Measurements from ENCODE around the gene CECR2. TPM values are rescaled to one million over a fixed set of nuclear protein-coding genes. Genes with fewer than 3 reads are reported as not detected.
A peak's percentile ranks its signal among the peaks of the same experiment; 100 is the strongest.

The CECR2 gene
- polyA plus RNA-seq, 5 donors: 13.5 to 19.4 (median 16.5) TPM

DNA sequence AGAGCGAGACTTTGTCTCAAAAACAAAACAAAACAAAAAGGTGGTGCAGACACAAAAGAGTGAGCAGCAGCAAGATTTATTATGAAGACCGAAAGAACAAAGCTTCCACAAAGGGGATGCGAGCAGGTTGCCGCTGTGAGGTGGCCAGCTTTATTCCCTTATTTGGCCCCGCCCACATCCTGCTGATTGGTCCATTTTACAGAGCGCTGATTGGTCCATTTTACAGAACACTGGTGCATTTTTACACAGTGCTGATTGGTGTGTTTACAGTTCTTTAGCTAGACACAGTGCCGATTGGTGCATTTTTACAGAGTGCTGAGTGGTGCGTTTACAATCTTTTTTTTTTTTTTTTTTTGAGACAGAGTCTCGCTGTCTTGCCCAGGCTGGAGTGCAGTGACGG, 77.4 kb downstream of the CECR2 start:
- DNase-seq: no peak

DNA sequence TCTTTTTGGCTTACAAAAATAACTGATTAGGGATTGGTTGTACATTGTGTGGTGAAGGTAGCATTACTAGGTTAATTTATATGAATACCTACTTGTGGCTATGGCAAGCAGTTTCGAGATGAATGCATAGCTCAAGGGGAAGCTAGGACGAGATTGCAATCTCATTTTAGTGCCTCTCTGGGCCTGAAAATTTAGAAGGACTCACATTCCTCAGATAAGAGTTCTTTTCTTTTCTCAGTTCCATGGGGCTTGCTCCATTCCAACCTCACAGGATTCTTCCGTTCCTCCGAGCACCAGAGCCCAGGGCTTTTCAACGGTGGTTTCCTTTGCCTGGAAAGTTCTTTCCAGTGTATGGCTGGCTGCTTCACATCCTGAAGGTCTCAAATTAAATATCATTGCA, 82.1 kb downstream of the CECR2 start:
- no peak for DNase-seq

GRCh38 chr22:17460895-17461294, 91.6 kb downstream of the CECR2 start:
- DNase-seq: no peak

DNA sequence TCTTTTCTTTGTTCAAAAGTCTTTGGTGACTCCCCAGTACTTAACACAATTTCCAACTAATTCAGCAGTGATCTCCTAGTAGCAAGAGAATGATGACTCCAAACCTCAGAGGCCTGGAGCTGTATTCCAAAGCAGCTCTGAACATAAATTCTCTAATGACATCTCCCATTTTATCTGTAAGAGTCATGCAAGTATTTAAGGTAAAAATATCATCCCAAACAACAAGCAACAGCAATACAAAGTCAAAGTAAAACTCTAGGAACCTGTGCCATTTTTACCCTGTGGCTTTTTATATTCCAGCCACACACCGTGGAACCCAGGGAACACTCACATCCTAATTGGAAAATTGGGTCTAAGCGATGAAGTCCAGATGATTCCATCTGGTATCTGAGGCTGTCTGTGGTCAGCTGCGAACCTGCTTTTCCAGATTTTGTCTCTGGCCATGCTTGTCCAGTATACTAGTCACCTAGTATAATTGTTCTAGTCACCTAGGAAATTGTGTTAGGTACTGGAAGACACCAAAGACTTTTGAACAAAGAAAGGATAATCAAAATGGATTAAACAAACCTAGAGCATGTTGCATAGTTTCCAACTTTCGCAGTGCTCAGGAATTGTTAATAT, 101.7 kb downstream of the CECR2 start:
- no peak for DNase-seq

DNA sequence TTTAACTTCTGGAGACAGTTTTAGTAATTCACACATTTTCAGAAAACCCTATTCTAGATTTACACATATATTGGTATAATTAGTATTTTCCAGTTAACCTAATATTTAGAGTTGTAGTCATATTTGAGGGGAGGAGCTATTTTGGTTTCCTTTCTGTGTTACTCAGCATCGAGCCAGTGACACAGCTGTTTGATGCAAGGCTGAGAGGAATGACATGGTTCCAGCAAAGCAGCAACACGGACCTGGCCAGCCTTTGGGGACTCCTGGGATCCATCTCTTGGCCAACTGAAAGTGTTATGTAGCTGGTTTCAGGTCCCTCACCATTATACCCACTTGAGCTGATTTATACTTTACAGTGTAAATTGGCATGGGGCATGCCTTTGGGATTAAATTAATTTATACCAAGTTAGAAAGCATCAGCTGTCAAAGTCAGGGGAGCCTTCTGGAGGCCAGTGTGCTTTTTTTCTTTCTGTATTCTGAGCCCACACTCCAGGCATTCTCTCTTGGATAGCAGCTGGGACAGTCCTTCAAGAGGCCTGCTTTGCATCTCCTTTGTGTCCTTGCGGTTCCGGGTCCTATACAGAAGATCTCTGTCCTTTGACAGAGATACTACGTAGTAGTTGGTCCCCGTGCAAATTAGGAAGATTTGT, 102.8 kb downstream of the CECR2 start:
- no peak for DNase-seq

- no peak for DNase-seq
These were observed 103.7 kb downstream of the CECR2 start for GRCh38 chr22:17472932-17473331.

DNA sequence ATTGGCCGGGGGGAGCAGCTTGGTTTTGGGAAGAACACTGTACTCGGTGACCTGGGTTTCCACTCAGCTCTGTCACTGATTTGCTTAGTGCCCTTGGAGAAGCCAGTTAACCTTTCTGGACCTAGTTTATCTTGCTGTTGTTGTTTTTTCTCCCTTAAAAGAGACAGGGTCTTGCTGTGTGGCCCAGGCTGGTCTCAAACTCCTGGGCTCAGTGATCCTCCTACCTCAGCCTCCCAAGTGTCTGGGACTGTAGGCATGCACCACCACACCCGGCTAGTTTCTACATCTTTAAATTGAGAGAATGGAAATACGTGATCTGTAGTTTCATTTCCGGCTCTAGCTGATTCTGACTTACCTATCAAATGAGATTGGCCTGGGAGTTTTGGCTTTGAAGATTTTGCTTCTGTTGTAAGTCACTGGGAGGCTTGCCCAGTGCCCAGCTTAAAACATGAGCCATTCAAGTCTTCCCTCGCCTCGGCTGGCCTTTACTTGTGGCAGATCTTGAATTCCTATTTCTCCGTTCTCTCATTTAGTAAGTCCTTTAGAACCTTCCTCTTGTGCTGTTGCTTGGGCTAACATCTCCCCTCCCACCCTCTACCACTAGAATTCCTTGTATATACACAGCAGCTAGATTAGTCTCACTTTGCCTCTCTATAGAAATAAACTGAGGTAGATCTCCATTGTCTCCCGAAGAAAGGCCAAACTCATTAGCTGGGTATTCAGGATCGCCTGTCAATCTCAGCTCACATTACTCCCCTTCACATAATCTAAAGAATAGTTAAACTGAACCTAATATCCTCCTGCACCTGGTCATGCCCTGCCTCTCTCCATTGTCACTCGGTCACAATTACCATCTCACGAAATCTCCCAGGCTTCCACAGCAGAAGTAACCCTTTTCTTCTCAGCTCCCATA, 106.3 kb downstream of the CECR2 start:
- no peak for DNase-seq

GRCh38 chr22:17476838-17477237, 107.6 kb downstream of the CECR2 start:
- no peak for DNase-seq

GRCh38 chr22:17477391-17477833, 108.2 kb downstream of the CECR2 start:
- DNase-seq: peak; percentile 38 to 51

GRCh38 chr22:17479135-17479534, 109.9 kb downstream of the CECR2 start:
- DNase-seq: no peak

- DNase-seq: no peak
These were observed 112.2 kb downstream of the CECR2 start for GRCh38 chr22:17481424-17481823.

- DNase-seq: no peak
These were observed 114.6 kb downstream of the CECR2 start for GRCh38 chr22:17483688-17484372.

- no peak for DNase-seq
These were observed 115.3 kb downstream of the CECR2 start for GRCh38 chr22:17484608-17485007.

GRCh38 chr22:17486313-17486712, 117.1 kb downstream of the CECR2 start:
- no peak for DNase-seq

GRCh38 chr22:17486719-17487118, 117.5 kb downstream of the CECR2 start:
- no peak for DNase-seq

DNA sequence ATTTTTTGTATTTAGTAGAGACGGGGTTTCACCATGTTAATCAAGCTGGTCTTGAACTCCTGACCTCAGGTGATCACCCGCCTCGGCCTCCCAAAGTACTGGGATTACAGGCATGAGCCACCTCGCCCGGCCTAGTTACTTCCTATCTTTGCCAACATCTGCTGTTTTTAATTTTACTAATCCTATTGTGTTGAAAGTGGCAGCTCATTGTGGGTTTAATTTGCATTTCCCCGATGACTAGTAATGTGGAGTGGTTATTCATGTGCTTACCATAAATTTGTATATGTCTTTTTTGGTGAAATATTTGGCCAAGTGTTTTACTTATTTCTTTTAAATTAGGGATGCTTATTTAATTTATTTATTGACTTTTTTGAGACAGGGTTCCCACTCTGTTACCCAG, 119.8 kb downstream of the CECR2 start:
- DNase-seq: no peak

DNA sequence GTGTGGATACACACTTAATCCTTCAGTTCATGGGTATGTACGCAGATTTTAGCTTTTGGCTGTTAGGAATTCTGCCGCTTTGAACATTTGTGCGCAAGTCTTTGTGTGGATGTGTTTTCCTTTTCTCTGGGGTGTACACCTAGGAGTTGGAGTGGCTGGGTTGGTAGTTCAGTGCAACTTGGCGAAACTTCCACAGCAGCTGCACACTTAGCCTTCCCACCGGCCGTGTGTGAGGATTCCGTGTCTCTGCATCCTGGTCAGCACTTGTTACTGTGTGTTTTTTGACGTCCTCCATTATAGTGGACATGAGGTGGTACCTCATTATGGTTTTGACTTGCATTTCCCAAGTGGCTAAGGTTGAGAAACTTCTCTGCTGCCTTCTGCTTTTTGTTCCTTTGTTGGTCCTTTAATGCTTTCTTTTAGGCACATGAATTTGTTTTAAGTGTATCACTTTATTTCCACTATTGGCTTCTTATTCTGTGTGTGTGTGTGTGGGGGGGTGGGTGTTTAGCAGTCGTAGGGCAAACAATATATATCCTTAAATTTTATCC, 121.9 kb downstream of the CECR2 start:
- no peak for DNase-seq

GRCh38 chr22:17492247-17492646, 123.0 kb downstream of the CECR2 start:
- no peak for DNase-seq

DNA sequence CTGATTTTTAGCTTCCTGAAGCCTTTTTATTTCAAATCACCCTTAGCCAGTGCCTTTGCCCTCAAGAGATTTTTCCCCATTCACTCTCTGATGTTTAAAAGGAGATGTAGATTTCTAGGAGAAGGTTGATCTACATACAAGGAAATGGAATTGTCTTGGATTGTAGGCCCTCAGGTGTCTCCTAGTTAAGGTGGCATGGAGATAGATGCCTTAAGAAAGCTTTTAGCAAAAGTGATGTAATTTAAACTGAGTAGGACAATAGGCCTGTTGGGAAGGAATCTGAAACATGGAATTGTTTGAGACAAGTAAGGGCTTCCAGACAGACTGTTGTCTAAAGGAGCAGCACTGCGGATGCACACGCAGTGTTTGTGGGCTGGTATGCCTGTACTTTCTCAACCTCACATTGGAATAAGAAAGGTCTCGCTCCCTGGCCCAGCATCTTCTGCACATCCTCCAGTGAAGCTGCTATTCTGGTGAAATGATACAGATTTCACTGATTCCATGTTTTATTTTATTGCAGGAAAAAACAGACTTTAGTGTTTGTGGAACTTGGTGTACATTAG, 124.2 kb downstream of the CECR2 start:
- no peak for DNase-seq

DNA sequence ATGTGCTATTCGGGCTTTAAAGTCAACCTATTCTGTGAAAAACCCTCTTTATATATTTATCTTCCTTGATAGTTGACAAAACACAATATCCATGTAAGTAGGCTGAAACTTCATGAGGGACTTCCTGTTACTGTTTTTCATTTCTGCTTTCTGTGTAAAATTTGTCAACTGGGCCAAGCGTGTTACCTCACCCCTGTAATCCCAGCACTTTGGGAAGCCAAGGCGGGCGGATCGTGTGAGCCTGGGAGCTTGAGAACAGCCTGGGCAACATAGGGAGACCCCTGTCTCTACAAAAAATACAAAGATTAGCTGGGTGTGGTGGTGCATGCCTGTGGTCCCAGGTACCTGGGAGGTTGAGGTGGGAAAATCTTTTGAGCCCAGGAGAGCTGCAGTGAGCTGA, 127.6 kb downstream of the CECR2 start:
- DNase-seq: no peak

DNA sequence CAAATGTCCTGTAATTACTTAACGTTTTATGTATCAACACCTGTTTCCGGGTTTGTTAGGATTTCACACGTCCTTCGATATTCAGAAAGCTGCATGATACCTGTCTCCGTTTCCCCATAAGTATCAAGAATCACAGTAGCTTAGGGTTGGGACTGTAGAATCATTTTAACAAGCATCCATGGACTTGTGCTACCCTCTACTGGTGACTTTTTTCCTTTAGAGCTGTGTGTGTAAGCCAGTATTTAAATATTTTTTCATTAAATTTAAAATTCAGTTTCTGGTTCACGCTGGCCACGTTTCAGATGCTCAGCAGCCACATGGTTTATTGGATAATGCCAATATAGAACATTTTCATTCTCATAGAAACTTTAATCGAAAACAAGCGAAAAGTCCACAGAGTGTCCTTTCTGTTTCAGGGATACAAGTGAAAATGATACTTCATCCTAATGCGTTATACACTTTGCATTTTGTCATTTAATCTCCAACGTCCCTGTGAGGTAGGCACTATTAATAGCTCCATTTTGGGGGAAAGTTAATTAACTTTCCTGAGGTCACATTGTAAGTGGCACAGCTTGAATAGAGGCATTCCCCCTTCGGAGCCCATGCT, 132.5 kb downstream of the CECR2 start:
- DNase-seq: peak; percentile 50 to 74

All from right lung (tissue), 5 donors.